Hindlimb muscle (tissue), 1 donor: ENCODE data around the gene KLK14. TPM values are rescaled to one million over a fixed set of nuclear protein-coding genes. Genes with fewer than 3 reads are reported as not detected.

Source experiments
- DNase-seq: peaks from one replicate; pipeline ENCODE4 v3.0.0-alpha.2; 2013
- polyA plus RNA-seq: library from polyadenylated mRNA; unstranded; fragments of 120-200 nt; gene quantifications from one replicate; pipeline ENCODE4 v1.2.1, GENCODE V29; 2013; ENCODE audit not compliant: insufficient read length

KLK14 gene
- polyA plus RNA-seq, 1 donor = not detected

- DNase-seq = no peak
These were observed 42.5 kb downstream of the KLK14 start for GRCh38 chr19:51040151-51040550.

DNA sequence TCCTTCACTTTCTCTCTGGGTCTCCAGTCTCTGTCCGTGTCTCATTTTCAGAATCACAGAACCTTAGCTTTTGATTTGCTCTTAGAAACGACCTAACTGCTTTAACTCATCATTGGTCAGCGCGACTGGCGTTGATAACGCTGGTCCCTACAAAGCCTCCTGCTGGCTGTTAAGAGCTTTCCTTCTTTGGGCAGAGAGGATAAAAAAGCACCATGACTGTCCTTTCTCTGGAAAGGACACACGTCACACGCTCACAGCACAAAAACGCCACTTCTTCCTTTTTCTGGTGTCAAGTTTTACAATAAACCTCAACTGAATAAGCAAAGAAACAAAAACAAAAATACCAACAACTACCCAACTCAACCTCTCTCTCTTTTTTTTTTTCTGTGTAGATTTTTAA, 46.2 kb downstream of the KLK14 start:
- DNase-seq = no peak

GRCh38 chr19:51034704-51035103, 48.0 kb downstream of the KLK14 start, which contains the start of gene KLK12:
TSS of gene KLK12 (minus strand) at chr19:51035002. CDS start at chr19:51034621, 381 bp downstream.
- no peak for DNase-seq

DNA sequence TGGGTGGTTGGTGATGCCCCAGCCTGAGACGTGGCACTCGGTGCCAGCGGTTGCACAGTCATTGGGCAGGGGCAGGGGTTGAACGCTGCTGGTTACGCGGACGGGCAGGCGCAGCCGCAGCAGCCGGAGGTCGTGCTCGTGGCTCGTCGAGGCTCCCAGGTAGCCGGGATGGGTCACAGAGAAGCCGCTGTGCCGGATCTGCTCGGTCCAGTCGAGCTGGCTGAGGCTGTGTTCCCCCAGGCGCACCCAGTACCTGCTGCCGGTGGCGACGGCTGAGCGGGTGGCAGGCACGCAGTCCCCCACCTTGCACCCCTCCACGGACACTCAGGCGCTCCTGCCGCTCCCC, 50.8 kb downstream of the KLK14 start:
- no peak for DNase-seq

- DNase-seq = no peak
These were observed 51.3 kb downstream of the KLK14 start for GRCh38 chr19:51031220-51031879.

GRCh38 chr19:51030631-51031030, 52.1 kb downstream of the KLK14 start:
- DNase-seq = no peak

DNA sequence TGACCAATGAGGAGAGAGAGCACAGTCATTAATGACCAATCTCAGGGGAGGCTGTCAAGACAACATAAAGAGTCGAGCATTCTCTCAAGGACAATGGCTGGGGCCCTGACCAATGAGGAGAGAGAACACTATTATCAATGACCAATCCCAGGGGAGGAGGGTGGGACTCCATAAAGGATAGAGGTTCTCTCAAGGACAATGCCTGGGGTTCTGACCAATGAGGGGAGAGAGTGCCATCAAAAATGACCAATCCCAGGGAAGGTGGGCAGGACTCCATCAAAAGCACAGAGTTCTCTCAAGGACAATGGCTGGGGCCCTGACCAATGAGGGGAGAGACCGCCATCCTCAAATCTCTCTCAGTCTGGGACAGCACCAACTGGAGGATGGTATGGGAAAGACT, 53.0 kb downstream of the KLK14 start:
- no peak for DNase-seq

Other genes starting within 250 kb of the KLK14 start
- not detected for gene KLK15, start 249.3 kb downstream of the KLK14 start, polyA plus RNA-seq
- gene KLK3, start 228.0 kb downstream of the KLK14 start, polyA plus RNA-seq = not detected
- not detected for gene KLK2, start 209.4 kb downstream of the KLK14 start, polyA plus RNA-seq
- gene KLK4, start 171.5 kb downstream of the KLK14 start, polyA plus RNA-seq = not detected
- not detected for gene KLK5, start 129.8 kb downstream of the KLK14 start, polyA plus RNA-seq
- not detected for gene KLK6, start 113.3 kb downstream of the KLK14 start, polyA plus RNA-seq
- not detected for gene KLK7, start 99.0 kb downstream of the KLK14 start, polyA plus RNA-seq
- not detected for gene KLK8, start 81.3 kb downstream of the KLK14 start, polyA plus RNA-seq
- not detected for gene KLK10, start 63.2 kb downstream of the KLK14 start, polyA plus RNA-seq
- 0.72 TPM for gene KLK11, start 56.3 kb downstream of the KLK14 start, polyA plus RNA-seq
- not detected for gene KLK12, start 47.9 kb downstream of the KLK14 start, polyA plus RNA-seq
- gene KLK13, start 17.8 kb downstream of the KLK14 start, polyA plus RNA-seq = not detected
- gene CTU1, start 25.5 kb upstream of the KLK14 start, polyA plus RNA-seq = 4.2 TPM
- 1.1 TPM for gene SIGLEC9, start 42.0 kb upstream of the KLK14 start, polyA plus RNA-seq
- 0.76 TPM for gene SIGLEC7, start 59.4 kb upstream of the KLK14 start, polyA plus RNA-seq
- 4.1 TPM for gene CD33, start 142.2 kb upstream of the KLK14 start, polyA plus RNA-seq
- gene SIGLECL1, start 168.2 kb upstream of the KLK14 start, polyA plus RNA-seq = not detected
- gene IGLON5, start 228.8 kb upstream of the KLK14 start, polyA plus RNA-seq = 0.08 TPM